Measurements from ENCODE around the gene PTPRU.
"Not testable (repeated sequence)": the region's sequence is repeated elsewhere in the genome, so short reads cannot be mapped to it uniquely, and the experiment has no call there.

PTPRU gene

GRCh38 chr1:29230553-29231378 lies 5.6 kb upstream of the PTPRU start, which contains the start of gene MECR:
Gene MECR (minus strand): TSS chr1:29230934. CDS start chr1:29230906, 28 bp downstream.
- peak; percentile 97 for DNase-seq (ENCODE audit: low spot score)
- TF ChIP-seq, protein P1, sequence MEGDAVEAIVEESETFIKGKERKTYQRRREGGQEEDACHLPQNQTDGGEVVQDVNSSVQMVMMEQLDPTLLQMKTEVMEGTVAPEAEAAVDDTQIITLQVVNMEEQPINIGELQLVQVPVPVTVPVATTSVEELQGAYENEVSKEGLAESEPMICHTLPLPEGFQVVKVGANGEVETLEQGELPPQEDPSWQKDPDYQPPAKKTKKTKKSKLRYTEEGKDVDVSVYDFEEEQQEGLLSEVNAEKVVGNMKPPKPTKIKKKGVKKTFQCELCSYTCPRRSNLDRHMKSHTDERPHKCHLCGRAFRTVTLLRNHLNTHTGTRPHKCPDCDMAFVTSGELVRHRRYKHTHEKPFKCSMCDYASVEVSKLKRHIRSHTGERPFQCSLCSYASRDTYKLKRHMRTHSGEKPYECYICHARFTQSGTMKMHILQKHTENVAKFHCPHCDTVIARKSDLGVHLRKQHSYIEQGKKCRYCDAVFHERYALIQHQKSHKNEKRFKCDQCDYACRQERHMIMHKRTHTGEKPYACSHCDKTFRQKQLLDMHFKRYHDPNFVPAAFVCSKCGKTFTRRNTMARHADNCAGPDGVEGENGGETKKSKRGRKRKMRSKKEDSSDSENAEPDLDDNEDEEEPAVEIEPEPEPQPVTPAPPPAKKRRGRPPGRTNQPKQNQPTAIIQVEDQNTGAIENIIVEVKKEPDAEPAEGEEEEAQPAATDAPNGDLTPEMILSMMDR (IDR thresholded peaks at IDR 0.05): no peak
- peak within 1 kb of the TSS; percentile 38 to 78 for H3K27ac ChIP-seq
- H3K4me3 ChIP-seq: peak within 1 kb of the TSS; percentile 76

- no peak overlapping the region for H3K27ac ChIP-seq
- no peak overlapping the region for H3K4me3 ChIP-seq
Observed at GRCh38 chr1:29232387-29232786, 3.9 kb upstream of the PTPRU start.

GRCh38 chr1:29233693-29234092 lies 2.6 kb upstream of the PTPRU start:
- Histone ChIP-seq H3K27ac (no peak overlapping the region), H3K4me3 (no peak overlapping the region)
- TF ChIP-seq, protein P1 (IDR thresholded peaks at IDR 0.05): no peak
- DNase-seq (ENCODE audit: low spot score): no peak

More at GRCh38 chr1:29232387-29232786, 3.9 kb upstream of the PTPRU start:
- TF ChIP-seq, protein P1 (IDR thresholded peaks at IDR 0.05): no peak
- no peak for DNase-seq (ENCODE audit: low spot score)

DNA sequence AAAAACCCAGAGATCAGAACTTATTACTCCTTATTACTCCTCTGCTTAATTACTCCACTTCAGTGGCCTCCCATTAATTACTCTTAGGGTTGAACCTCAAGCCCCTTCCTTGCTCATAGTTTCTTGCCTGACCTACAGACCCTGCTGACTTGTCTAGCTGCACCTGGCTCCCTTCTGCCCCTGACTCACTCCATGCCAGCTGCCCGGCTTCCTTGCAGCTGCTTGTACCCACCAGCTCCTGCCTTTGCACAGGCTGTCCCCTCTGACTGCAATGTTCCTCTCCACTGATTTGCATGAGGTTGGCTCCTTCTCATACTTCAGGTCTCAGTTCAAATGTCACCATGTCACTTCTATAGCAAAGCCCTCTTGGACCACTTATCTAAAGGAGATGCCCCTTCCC lies 1.9 kb upstream of the PTPRU start:
- TF ChIP-seq, protein P1 (IDR thresholded peaks at IDR 0.05): no peak
- Histone ChIP-seq H3K27ac (no peak overlapping the region), H3K4me3 (no peak overlapping the region)
- no peak for DNase-seq (ENCODE audit: low spot score)

GRCh38 chr1:29234881-29235280 lies 1.4 kb upstream of the PTPRU start:
- H3K4me3 ChIP-seq; DNase-seq (ENCODE audit: low spot score); H3K27ac ChIP-seq: not testable (repeated sequence)

DNA sequence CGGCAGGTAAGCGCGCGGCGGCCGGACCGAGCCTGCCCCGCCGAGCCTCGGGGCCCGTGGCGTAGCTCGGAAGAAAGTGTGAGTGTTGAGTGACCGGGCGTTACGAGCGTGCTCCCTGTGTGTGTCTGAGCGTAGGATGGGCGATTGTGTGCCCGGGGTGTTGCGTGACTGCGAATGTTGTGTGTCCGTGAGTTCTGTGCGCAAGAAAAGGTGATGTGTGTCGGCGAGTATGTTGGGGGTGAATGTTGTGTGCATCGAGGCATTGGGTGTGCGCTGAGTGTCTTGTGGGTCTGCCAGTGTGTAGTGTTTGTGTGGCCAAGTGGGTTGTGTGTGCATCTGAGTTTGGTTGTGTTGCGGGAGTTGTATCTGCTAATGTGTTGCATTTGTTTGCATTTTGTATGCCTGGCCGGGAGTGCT lies 398 bp downstream of the PTPRU start:
- TF ChIP-seq, protein P1 (IDR thresholded peaks at IDR 0.05): no peak
- no peak for DNase-seq (ENCODE audit: low spot score)
- peak overlapping the region; percentile 94 for H3K4me3 ChIP-seq
- H3K27ac ChIP-seq: peak overlapping the region; percentile 33 to 93

GRCh38 chr1:29237129-29237821 lies 953 bp downstream of the PTPRU start:
- H3K4me3 ChIP-seq: peak overlapping the region; percentile 94
- peak; percentile 79 for DNase-seq (ENCODE audit: low spot score)
- TF ChIP-seq, protein P1 (IDR thresholded peaks at IDR 0.05): no peak
- peak overlapping the region; percentile 39 to 93 for H3K27ac ChIP-seq

Data from coronary artery (tissue), 2 donors.